ENCODE results near the gene SZT2.

GRCh38 chr1:43451701-43452532 is 62.2 kb downstream of the SZT2 start:
- TF ChIP-seq PATZ1 (CRISPR knock-in tag; IDR thresholded peaks at IDR 0.05; ENCODE audit: borderline replicate concordance) (no peak), ZNF565 (CRISPR knock-in tag; conservative IDR thresholded peaks at IDR 0.05; ENCODE audit: low read depth) (no peak), ZFP30 (CRISPR knock-in tag; IDR thresholded peaks at IDR 0.05) (no peak), GLIS3 (CRISPR knock-in tag; IDR thresholded peaks at IDR 0.05) (no peak), CREB5 (CRISPR knock-in tag; IDR thresholded peaks at IDR 0.05; ENCODE audit: low read depth) (no peak), BACH2 (CRISPR knock-in tag; IDR thresholded peaks at IDR 0.05; ENCODE audit: borderline replicate concordance) (no peak), PPARA (CRISPR knock-in tag; IDR thresholded peaks at IDR 0.05; ENCODE audit: borderline replicate concordance) (no peak), ESRRG (CRISPR knock-in tag; IDR thresholded peaks at IDR 0.05) (no peak)
